IMR-90 (cell line): Measurements from ENCODE around the gene MEGF6. TPM values are rescaled to one million over a fixed set of nuclear protein-coding genes. Genes with fewer than 3 reads are reported as not detected.

ENCODE experiments used
- ATAC-seq: fragments of 200-7000 bp; cut with Tn5 transposase; 2 replicates; pipeline ENCODE4 v1.9.1; 2020; ENCODE audit warnings: low read depth, mild to moderate bottlenecking, moderate library complexity
- BruUV-seq: library from RNA; stranded (reverse); fragments of 400-500 nt; replicated peaks from 2 replicates; lab custom pipeline; 2021; lab: Mats Ljungman, UMichigan
- CTCF ChIA-PET: fragments of 300-600 bp; formaldehyde crosslinking; extraction: SDS; loops from one replicate; lab custom pipeline; 2021; ENCODE audit warnings: antibody characterized with exemption; lab: Yijun Ruan, JAX
- POLR2A ChIA-PET: fragments of 300-600 bp; sonication (Branson Sonifier 250); formaldehyde crosslinking; loops from one replicate; lab custom pipeline; 2022; ENCODE audit warnings: antibody characterized with exemption; ENCODE audit not compliant: unreplicated experiment; lab: Charles Lee
- DNase-seq: peaks from one replicate; pipeline ENCODE4 v3.0.0; 2013
- H2AFZ ChIP-seq: replicated peaks from 2 replicates; pipeline ENCODE3; 2013; ENCODE audit warnings: low read length, mild to moderate bottlenecking; ENCODE audit not compliant: poor library complexity
- H2AK5ac ChIP-seq: 2 replicates; pipeline ENCODE4 v1.6.1; 2013; ENCODE audit warnings: low read depth, low read length, inconsistent platforms
- H2AK9ac ChIP-seq: replicated peaks from 2 replicates; pipeline ENCODE3; 2013; ENCODE audit warnings: mild to moderate bottlenecking, low read depth, low read length, moderate library complexity; ENCODE audit not compliant: poor library complexity
- H2BK120ac ChIP-seq: 2 replicates; pipeline ENCODE4 v1.6.1; 2013; ENCODE audit warnings: low read depth, low read length, inconsistent platforms
- H2BK15ac ChIP-seq: 3 replicates; pipeline ENCODE4 v1.6.1; 2013; ENCODE audit warnings: low read depth, low read length, inconsistent platforms
- H2BK20ac ChIP-seq: 2 replicates; pipeline ENCODE4 v1.6.1; 2013; ENCODE audit warnings: low read depth, mild to moderate bottlenecking, inconsistent platforms, low read length, moderate library complexity
- H2BK5ac ChIP-seq: 2 replicates; pipeline ENCODE4 v1.6.1; 2013; ENCODE audit warnings: mild to moderate bottlenecking, low read depth, low read length, inconsistent platforms; ENCODE audit not compliant: poor library complexity, severe bottlenecking
- H3K14ac ChIP-seq: replicated peaks from 2 replicates; pipeline ENCODE4 v1.6.1; 2013; ENCODE audit warnings: low read depth, low read length, inconsistent platforms
- H3K18ac ChIP-seq: 2 replicates; pipeline ENCODE4 v1.6.1; 2013; ENCODE audit warnings: low read depth, low read length, control low read depth
- H3K23ac ChIP-seq: 2 replicates; pipeline ENCODE4 v1.6.1; 2013; ENCODE audit warnings: low read depth, low read length, inconsistent platforms
- H3K27ac ChIP-seq: 2 replicates; pipeline ENCODE4 v1.5.1; 2013; ENCODE audit warnings: mild to moderate bottlenecking, control low read depth, low read length; ENCODE audit not compliant: insufficient read depth
- H3K27me3 ChIP-seq: 2 replicates; pipeline ENCODE4 v1.6.1; 2013; ENCODE audit warnings: low read length; ENCODE audit not compliant: control insufficient read depth, insufficient read depth
- H3K36me3 ChIP-seq: 2 replicates; pipeline ENCODE4 v1.6.1; 2013; ENCODE audit warnings: low read length, mixed read lengths; ENCODE audit not compliant: control insufficient read depth, insufficient read depth
- H3K4ac ChIP-seq: 2 replicates; pipeline ENCODE4 v1.6.1; 2013; ENCODE audit warnings: low read depth, low read length, inconsistent platforms
- H3K4me1 ChIP-seq: 2 replicates; pipeline ENCODE4 v1.6.1; 2013; ENCODE audit warnings: low read length, mixed read lengths; ENCODE audit not compliant: control insufficient read depth, insufficient read depth
- H3K4me2 ChIP-seq: 2 replicates; pipeline ENCODE4 v1.6.1; 2013; ENCODE audit warnings: low read depth, mild to moderate bottlenecking, control low read depth, low read length, moderate library complexity
- H3K4me3 ChIP-seq: 2 replicates; pipeline ENCODE4 v1.5.1; 2013; ENCODE audit warnings: low read depth, mild to moderate bottlenecking, control low read depth, low read length, moderate library complexity; ENCODE audit not compliant: insufficient read depth
- H3K56ac ChIP-seq: 2 replicates; pipeline ENCODE4 v1.6.1; 2013; ENCODE audit warnings: low read length, inconsistent platforms; ENCODE audit not compliant: insufficient read depth; ENCODE audit errors: extremely low read depth
- H3K79me1 ChIP-seq, 2 experiments: 2 replicates each; pipeline ENCODE4 v1.6.1; 2013; ENCODE audit warnings: low read length in 2 of 2, inconsistent platforms in 1 of 2, low read depth in 1 of 2
- H3K9ac ChIP-seq: 2 replicates; pipeline ENCODE4 v1.6.1; 2013; ENCODE audit warnings: low read depth, low read length, control low read depth
- H3K9me1 ChIP-seq: 2 replicates; pipeline ENCODE4 v1.6.1; 2013; ENCODE audit warnings: low read length, inconsistent platforms; ENCODE audit not compliant: insufficient read depth
- H3K9me3 ChIP-seq: 2 replicates; pipeline ENCODE4 v1.6.1; 2013; ENCODE audit warnings: low read length; ENCODE audit not compliant: control insufficient read depth, insufficient read depth
- H4K20me1 ChIP-seq: 2 replicates; pipeline ENCODE4 v1.6.1; 2013; ENCODE audit warnings: low read length, inconsistent platforms; ENCODE audit not compliant: insufficient read depth
- H4K5ac ChIP-seq: 2 replicates; pipeline ENCODE4 v1.6.1; 2013; ENCODE audit warnings: mild to moderate bottlenecking, low read depth, low read length, control low read depth
- H4K8ac ChIP-seq, 2 experiments: 2 replicates each; pipeline ENCODE4 v1.6.1; 2013; ENCODE audit warnings: low read depth in 2 of 2, low read length in 2 of 2, control low read depth in 1 of 2, inconsistent platforms in 1 of 2
- H4K91ac ChIP-seq: 2 replicates; pipeline ENCODE4 v1.6.1; 2013; ENCODE audit warnings: low read depth, low read length, inconsistent platforms; ENCODE audit not compliant: insufficient read depth
- RCOR1 ChIP-seq: IDR thresholded peaks from 2 replicates; pipeline ENCODE4 v1.6.1; 2012; ENCODE audit warnings: mild to moderate bottlenecking, low read length, improper control_type of control experiment; ENCODE audit not compliant: insufficient replicate concordance
- RFX5 ChIP-seq: IDR thresholded peaks from 2 replicates; pipeline ENCODE4 v1.8.0; 2012; ENCODE audit warnings: low read depth, mild to moderate bottlenecking, low read length, moderate library complexity
- WGBS, 2 experiments: methylation state at CpG; one replicate each; pipeline versions ENCODE4 v1.1.5 to v1.1.7; 2013; ENCODE audit warnings: missing lambda C conversion rate in 2 of 2; ENCODE audit not compliant: insufficient read length in 1 of 2; ENCODE audit errors: extremely low coverage in 2 of 2; 5-methylcytosine and 5-hydroxymethylcytosine counted together
- dilution Hi-C: fragments of 300-500 bp; cut with HindIII; formaldehyde crosslinking; loops from one replicate; pipeline ENCODE4 v1.14.3; 2018; ENCODE audit warnings: low sequenced_read_pairs; ENCODE audit not compliant: unreplicated experiment
- in situ Hi-C: fragments of 300-500 bp; cut with MboI; formaldehyde crosslinking; loops from 3 replicates; pipeline ENCODE4 v1.14.3; 2019; ENCODE audit warnings: low sequenced_read_pairs, inconsistent platforms, mixed read lengths
- intact Hi-C: fragments of 100-400 bp; cut with micrococcal nuclease; formaldehyde crosslinking; loops from 2 replicates; pipeline ENCODE4 v1.10.0; 2022
- polyA plus RNA-seq, 3 experiments: library from polyadenylated mRNA; depleted of rRNA; stranded (reverse); fragments of >200 nt; gene quantifications; 2 replicates each; pipeline ENCODE4 v1.2.3, GENCODE V29; 2012; ENCODE audit warnings: low replicate concordance in 1 of 3
- total RNA-seq: library from RNA; depleted of rRNA; stranded (reverse); fragments of >200 nt; gene quantifications from 2 replicates; pipeline ENCODE4 v1.2.3, GENCODE V29; 2012

MEGF6 gene
- total and polyA plus RNA-seq, 2 of the 4 experiments (the other 2 are of a cell fraction), result 0.72 to 4.1 TPM

DNA sequence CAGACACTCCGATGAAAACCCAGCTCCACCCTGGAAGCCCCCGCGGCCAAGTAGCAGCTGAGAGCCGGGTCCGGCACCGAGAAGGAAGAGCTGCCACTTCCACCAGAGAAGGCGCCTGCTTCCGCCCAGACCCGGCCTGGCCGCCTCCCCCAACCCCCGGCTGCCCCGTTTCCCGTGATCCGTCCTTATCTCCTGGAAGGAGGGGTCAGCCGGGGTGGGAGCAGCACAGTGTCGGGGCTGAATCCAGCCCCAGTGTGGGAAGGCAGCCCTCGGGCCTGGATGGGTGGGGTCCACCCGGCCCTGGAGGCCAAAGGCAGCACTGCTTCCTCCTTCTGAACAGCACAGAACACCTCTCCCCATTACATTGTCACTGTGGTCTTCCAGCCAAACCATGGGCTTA is 69.4 kb downstream of the MEGF6 start:
- no peak overlapping the region for H3K23ac ChIP-seq
- H3K4me2 ChIP-seq, result no peak overlapping the region
- H2AK5ac ChIP-seq, result peak overlapping the region; percentile 92; the same call in 1 of the 2 replicates
- H4K91ac ChIP-seq, result peak overlapping the region; percentile 98
- no peak overlapping the region for H3K4me3 ChIP-seq
- in situ Hi-C loops, result no loop called here
- no peaks in the 10 kb centered on the region; the same call in 1 of the 2 replicates for H3K9me3 ChIP-seq
- intact Hi-C loops, result loop anchor here (5.0 kb wide), 1 partner anchor 40 kb away; no protein-coding TSS in a partner anchor
- peaks cover 30% of the 10 kb centered on the region for H3K4me1 ChIP-seq
- peak overlapping the region; percentile 92 for H3K18ac ChIP-seq
- DNase-seq, result no peak
- no peaks in the 10 kb centered on the region for H3K79me1 ChIP-seq
- dilution Hi-C loops, result no loop called here
- TF ChIP-seq RCOR1 (no peak), RFX5 (no peak)
- 90% methylated on average over 14 of the region's 18 CpGs; no CpG with 5 or more reads in 1 of the 2 experiments for WGBS, 2 experiments
- H3K36me3 ChIP-seq, result no peaks in the 10 kb centered on the region
- POLR2A ChIA-PET, result no interaction called here
- peak overlapping the region; percentile 82 for H2AFZ ChIP-seq
- CTCF ChIA-PET, result no interaction called here
- H2BK15ac ChIP-seq, result peak overlapping the region; percentile 96; the same call in 2 of the 3 replicates
- H3K9me1 ChIP-seq, result 0 out of 2 replicates have a peak, but pooled peaks cover 2% of the 10 kb centered on the region
- H3K14ac ChIP-seq, result peak overlapping the region; percentile 95
- H3K56ac ChIP-seq, result no peak overlapping the region; the same call in 1 of the 2 replicates
- no peaks in the 10 kb centered on the region for H4K20me1 ChIP-seq
- H3K27ac ChIP-seq, result peak overlapping the region; percentile 96
- H3K9ac ChIP-seq, result no peak overlapping the region
- no TSS peak for BruUV-seq
- H3K27me3 ChIP-seq, result no peaks in the 10 kb centered on the region
- peak overlapping the region; percentile 94 for H2AK9ac ChIP-seq
- peak overlapping the region; percentile 87 for H2BK20ac ChIP-seq
- peak overlapping the region; percentile 98 for H3K4ac ChIP-seq
- H2BK120ac ChIP-seq, result peak overlapping the region; percentile 99
- peak overlapping the region; percentile 90; the same call in 1 of the 2 replicates for H4K5ac ChIP-seq
- peak overlapping the region; percentile 98 for H2BK5ac ChIP-seq
- H4K8ac ChIP-seq, result peak overlapping the region; percentile 95; a peak in 2 of 4 replicates
- no peak for ATAC-seq
